WTC11 (cell line): ENCODE measurements around the gene KRT27. TPM values are rescaled to one million over a fixed set of nuclear protein-coding genes. Genes with fewer than 3 reads are reported as not detected.

Experiments
- ATAC-seq: fragments of 200-7000 bp; cut with Tn5 transposase; 2 replicates; pipeline ENCODE4 v1.10.0; 2021; ENCODE audit warnings: mild to moderate bottlenecking, moderate library complexity
- CTCF ChIA-PET: fragments of 300-600 bp; sonication (Branson Sonifier 250); formaldehyde crosslinking; loops from one replicate; lab custom pipeline; 2021; ENCODE audit warnings: antibody characterized with exemption; lab: Charles Lee
- POLR2A ChIA-PET: fragments of 350-600 bp; sonication (Branson Sonifier 250); formaldehyde crosslinking; loops from one replicate; lab custom pipeline; 2021; ENCODE audit warnings: antibody characterized with exemption; lab: Charles Lee
- DNase-seq: peaks from one replicate; pipeline ENCODE4 v3.0.0; 2021; ENCODE audit warnings: low spot score
- H3K27ac Mint-ChIP-seq: 2 replicates; pipeline ENCODE4 v1.8.0; 2021; ENCODE audit warnings: mixed read lengths
- H3K27me3 Mint-ChIP-seq: 2 replicates; pipeline ENCODE4 v1.8.0; 2021; ENCODE audit warnings: low read depth, mild to moderate bottlenecking, moderate library complexity, mixed read lengths
- H3K36me3 Mint-ChIP-seq: 2 replicates; pipeline ENCODE4 v1.8.0; 2021; ENCODE audit warnings: mixed read lengths
- H3K4me1 Mint-ChIP-seq: 2 replicates; pipeline ENCODE4 v1.8.0; 2022; ENCODE audit warnings: mixed read lengths
- H3K4me3 Mint-ChIP-seq: 2 replicates; pipeline ENCODE4 v1.8.0; 2021; ENCODE audit warnings: mild to moderate bottlenecking, moderate library complexity, mixed read lengths
- H3K9me3 Mint-ChIP-seq: 2 replicates; pipeline ENCODE4 v1.8.0; 2021; ENCODE audit warnings: mixed read lengths
- AFF4 ChIP-seq: sonication (generic); formaldehyde crosslinking; IDR thresholded peaks from 2 replicates; pipeline ENCODE4 v1.8.1; 2023; ENCODE audit warnings: mild to moderate bottlenecking, missing genetic modification reagents, borderline replicate concordance
- CDX4 ChIP-seq: fragments of 250-450 bp; sonication (Bioruptor Pico); IDR thresholded peaks from 2 replicates; pipeline ENCODE4 v1.9.0; 2021; ENCODE audit warnings: moderate library complexity, mild to moderate bottlenecking, inconsistent platforms, borderline replicate concordance
- E2F1 ChIP-seq: sonication (generic); formaldehyde crosslinking; IDR thresholded peaks from 2 replicates; pipeline ENCODE4 v1.8.0; 2022; ENCODE audit warnings: mild to moderate bottlenecking, missing genetic modification reagents
- ELF4 ChIP-seq: sonication (generic); formaldehyde crosslinking; IDR thresholded peaks from 2 replicates; pipeline ENCODE4 v1.8.1; 2022; ENCODE audit warnings: low read depth, mild to moderate bottlenecking, moderate library complexity, missing genetic modification reagents
- EMX1 ChIP-seq: fragments of 250-450 bp; sonication (Bioruptor Pico); IDR thresholded peaks from 2 replicates; pipeline ENCODE4 v1.8.0; 2021; ENCODE audit warnings: mild to moderate bottlenecking
- FOXJ3 ChIP-seq: sonication (generic); formaldehyde crosslinking; IDR thresholded peaks from 2 replicates; pipeline ENCODE4 v1.9.0; 2021; ENCODE audit warnings: missing genetic modification reagents, mild to moderate bottlenecking, borderline replicate concordance
- FOXP4 ChIP-seq: sonication (generic); formaldehyde crosslinking; IDR thresholded peaks from 2 replicates; pipeline ENCODE4 v1.8.0; 2022; ENCODE audit warnings: mild to moderate bottlenecking, missing genetic modification reagents
- GABPB1 ChIP-seq: sonication (generic); formaldehyde crosslinking; IDR thresholded peaks from 2 replicates; pipeline ENCODE4 v1.8.1; 2023; ENCODE audit warnings: mild to moderate bottlenecking, missing genetic modification reagents
- OVOL2 ChIP-seq: fragments of 250-450 bp; sonication (Bioruptor Pico); IDR thresholded peaks from 2 replicates; pipeline ENCODE4 v1.9.0; 2021; ENCODE audit warnings: mild to moderate bottlenecking, borderline replicate concordance
- PRRX2 ChIP-seq: fragments of 250-450 bp; sonication (Bioruptor Pico); IDR thresholded peaks from 2 replicates; pipeline ENCODE4 v1.8.0; 2021; ENCODE audit warnings: mild to moderate bottlenecking
- TCF7 ChIP-seq: sonication (generic); formaldehyde crosslinking; IDR thresholded peaks from 2 replicates; pipeline ENCODE4 v1.8.0; 2022; ENCODE audit warnings: mild to moderate bottlenecking, low read depth, missing genetic modification reagents, moderate library complexity
- ZMAT4 ChIP-seq: fragments of 250-450 bp; sonication (Bioruptor Pico); IDR thresholded peaks from 2 replicates; pipeline ENCODE4 v1.9.0; 2021; ENCODE audit warnings: mild to moderate bottlenecking
- ZNF121 ChIP-seq: sonication (generic); formaldehyde crosslinking; IDR thresholded peaks from 2 replicates; pipeline ENCODE4 v1.8.0; 2023; ENCODE audit warnings: missing genetic modification reagents
- ZNF219 ChIP-seq: sonication (generic); formaldehyde crosslinking; IDR thresholded peaks from 2 replicates; pipeline ENCODE4 v1.8.0; 2023; ENCODE audit warnings: missing genetic modification reagents, mild to moderate bottlenecking, borderline replicate concordance
- ZNF281 ChIP-seq: sonication (generic); formaldehyde crosslinking; IDR thresholded peaks from 2 replicates; pipeline ENCODE4 v1.8.0; 2023; ENCODE audit warnings: mild to moderate bottlenecking, missing genetic modification reagents
- ZNF396 ChIP-seq: fragments of 250-450 bp; sonication (Bioruptor Pico); IDR thresholded peaks from 2 replicates; pipeline ENCODE4 v1.8.0; 2021; ENCODE audit warnings: mild to moderate bottlenecking, moderate library complexity, borderline replicate concordance
- ZNF416 ChIP-seq: fragments of 250-450 bp; sonication (Bioruptor Pico); IDR thresholded peaks from 2 replicates; pipeline ENCODE4 v1.9.0; 2021; ENCODE audit warnings: mild to moderate bottlenecking, inconsistent platforms
- ZNF423 ChIP-seq: fragments of 250-450 bp; sonication (Bioruptor Pico); IDR thresholded peaks from 2 replicates; pipeline ENCODE4 v2.1.2; 2022; ENCODE audit warnings: mild to moderate bottlenecking, moderate library complexity
- ZNF425 ChIP-seq: fragments of 250-450 bp; sonication (Bioruptor Pico); conservative IDR thresholded peaks from 2 replicates; pipeline ENCODE4 v1.9.0; 2021; ENCODE audit warnings: mild to moderate bottlenecking
- ZNF671 ChIP-seq: fragments of 250-450 bp; sonication (Bioruptor Pico); IDR thresholded peaks from 2 replicates; pipeline ENCODE4 v1.8.0; 2021; ENCODE audit warnings: mild to moderate bottlenecking
- total RNA-seq: library from RNA; stranded (reverse); gene quantifications from 3 replicates; pipeline ENCODE4 v1.2.3, GENCODE V29; 2021

Gene KRT27
- total RNA-seq, 1 experiment from 2014 or later, result not detected

- TF ChIP-seq ZNF281 (CRISPR knock-in tag), result no peak
- no peak for TF ChIP-seq CDX4 (CRISPR knock-in tag)
- no peak for TF ChIP-seq ZMAT4 (CRISPR knock-in tag)
- no peak for TF ChIP-seq ZNF671 (CRISPR knock-in tag)
- no peak for TF ChIP-seq ZNF396
- no peak for TF ChIP-seq OVOL2 (CRISPR knock-in tag)
- no peak for TF ChIP-seq ZNF416 (CRISPR knock-in tag)
- no peak for TF ChIP-seq EMX1
These were observed 28.1 kb upstream of the KRT27 start (continued) for GRCh38 chr17:40810494-40810893.

- H3K36me3 Mint-ChIP-seq, result no peaks in the 10 kb centered on the region
- no peak for DNase-seq
- POLR2A ChIA-PET, result no interaction called here
- CTCF ChIA-PET, result interaction anchor here (0.8 kb wide), 1 partner anchor 853 kb away, joined by 4 read pairs; no protein-coding TSS in a partner anchor
- H3K27me3 Mint-ChIP-seq, result peaks cover 87% of the 10 kb centered on the region
- H3K9me3 Mint-ChIP-seq, result no peaks in the 10 kb centered on the region
- no peak overlapping the region for H3K4me3 Mint-ChIP-seq
- H3K27ac Mint-ChIP-seq, result no peak overlapping the region
- ATAC-seq, result no peak
- H3K4me1 Mint-ChIP-seq, result no peaks in the 10 kb centered on the region
- no peak for TF ChIP-seq FOXP4 (CRISPR knock-in tag)
- TF ChIP-seq ZNF423, result no peak
- TF ChIP-seq AFF4, result no peak
- TF ChIP-seq TCF7 (CRISPR knock-in tag), result no peak
- no peak for TF ChIP-seq ELF4 (CRISPR knock-in tag)
- TF ChIP-seq ZNF425, result no peak
- no peak for TF ChIP-seq FOXJ3 (CRISPR knock-in tag)
- no peak for TF ChIP-seq ZNF121 (CRISPR knock-in tag)
- TF ChIP-seq ZNF219 (CRISPR knock-in tag), result no peak
- no peak for TF ChIP-seq PRRX2 (CRISPR knock-in tag)
- TF ChIP-seq GABPB1 (CRISPR knock-in tag), result no peak
- no peak for TF ChIP-seq ZNF281 (CRISPR knock-in tag)
- TF ChIP-seq E2F1 (CRISPR knock-in tag), result no peak
These were observed 27.5 kb upstream of the KRT27 start for GRCh38 chr17:40809721-40810421.
